COR-L47 (cell line): ENCODE data around the gene ANAPC2.

Experiments used
- DNase-seq: peaks from one replicate; lab custom pipeline; 2025; lab: John Stamatoyannopoulos, UW

Gene ANAPC2

DNA sequence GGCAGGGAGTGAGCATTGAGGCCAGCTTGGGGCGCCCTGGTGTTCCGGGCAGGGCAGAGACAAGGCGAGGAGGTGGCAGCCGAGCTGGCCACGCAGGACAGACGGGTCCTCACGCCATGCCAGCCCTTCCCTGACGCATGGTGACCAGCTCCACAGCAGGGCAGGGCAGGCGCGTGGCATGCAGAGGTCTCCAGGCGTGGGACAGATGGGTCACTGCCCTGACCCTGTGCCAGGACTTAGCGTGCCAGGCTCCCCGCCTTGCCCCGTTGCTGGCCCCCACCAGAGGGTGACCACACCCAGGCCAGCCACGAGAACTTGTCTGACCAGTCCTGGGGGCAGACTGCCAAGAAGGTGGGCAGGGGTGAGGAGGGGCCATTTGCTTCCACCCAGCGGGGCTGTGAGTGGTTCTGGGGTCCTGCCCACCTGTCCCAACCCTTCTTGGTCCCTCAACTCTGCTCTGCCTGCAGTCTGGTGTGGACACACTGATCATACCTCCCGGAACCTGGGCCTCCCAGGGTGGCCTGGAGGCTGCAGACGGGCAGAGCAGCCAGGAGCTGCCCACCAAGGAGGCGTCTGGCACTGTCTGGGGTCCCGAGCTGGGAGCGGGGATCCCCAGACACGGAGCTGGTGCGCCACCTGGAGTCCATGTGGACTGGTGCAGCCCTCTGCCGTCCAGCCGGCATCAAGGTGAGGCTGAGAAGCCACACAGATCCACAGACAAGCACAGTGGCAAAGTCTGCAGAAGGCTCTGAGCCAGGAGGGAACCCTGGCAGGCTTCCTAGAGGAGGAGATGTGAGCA lies 38.9 kb upstream of the ANAPC2 start, which contains the start of gene RNF224:
Gene RNF224, plus strand, starts transcription at position 449 of the 799 bp plus-strand sequence. CDS start 834 bp downstream, outside the sequence.
- DNase-seq = peak; percentile 75

DNA sequence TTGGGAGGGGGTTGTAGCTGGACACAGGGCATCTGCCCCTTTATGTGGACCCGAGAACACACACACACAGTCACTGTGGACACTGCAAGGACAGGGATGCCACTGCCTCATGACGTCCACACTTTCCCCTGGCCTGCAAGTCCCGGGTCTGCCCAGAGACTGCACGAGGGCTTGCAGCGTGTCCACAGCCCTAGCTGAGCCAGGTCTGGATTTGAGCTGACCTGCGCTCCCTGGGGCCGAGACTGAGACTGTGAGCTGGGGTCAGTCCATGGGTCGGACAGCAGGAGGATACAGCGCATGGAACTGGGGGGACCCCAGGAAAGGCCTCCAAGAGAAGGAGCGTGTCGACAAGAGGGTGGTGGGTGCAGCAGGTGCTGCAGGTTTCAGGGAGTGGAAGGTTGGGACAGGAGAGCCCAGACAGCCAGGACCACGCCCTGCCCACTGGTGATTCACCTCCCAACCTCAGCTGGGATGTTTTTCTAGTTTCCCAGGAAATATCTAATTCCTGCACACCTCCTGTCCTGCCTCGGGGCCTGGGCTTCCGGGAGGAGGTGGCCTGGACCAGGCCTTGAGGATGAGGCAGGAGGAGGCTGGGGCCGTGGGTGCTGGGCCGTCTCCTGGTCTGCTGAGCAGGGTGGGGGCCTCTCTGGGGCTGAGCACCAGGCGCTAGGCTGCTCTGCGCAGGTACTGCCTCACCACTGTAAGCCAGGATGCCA lies 38.1 kb upstream of the ANAPC2 start:
- no peak for DNase-seq

DNA sequence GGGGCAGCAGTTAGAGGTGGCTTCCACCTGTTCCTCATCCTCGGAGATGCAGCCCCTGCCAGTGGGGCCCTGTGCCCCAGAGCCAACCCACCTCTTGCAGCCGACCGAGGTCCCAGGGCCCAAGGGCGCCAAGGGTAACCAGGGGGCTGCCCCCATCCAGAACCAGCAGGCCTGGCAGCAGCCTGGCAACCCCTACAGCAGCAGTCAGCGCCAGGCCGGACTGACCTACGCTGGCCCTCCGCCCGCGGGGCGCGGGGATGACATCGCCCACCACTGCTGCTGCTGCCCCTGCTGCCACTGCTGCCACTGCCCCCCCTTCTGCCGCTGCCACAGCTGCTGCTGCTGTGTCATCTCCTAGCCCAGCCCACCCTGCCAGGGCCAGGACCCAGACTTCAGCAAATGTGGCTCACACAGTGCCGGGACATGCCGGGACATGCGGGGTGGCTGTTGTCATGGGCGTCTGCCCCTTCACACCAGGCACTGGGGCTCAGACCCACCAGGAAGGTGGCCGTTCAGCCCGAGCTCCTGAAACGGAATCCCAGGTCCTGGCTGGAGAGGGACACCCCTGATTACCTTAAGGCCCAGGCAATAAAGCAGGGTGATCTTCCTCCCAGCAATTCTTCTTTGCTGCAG lies 37.5 kb upstream of the ANAPC2 start:
- DNase-seq = no peak

DNA sequence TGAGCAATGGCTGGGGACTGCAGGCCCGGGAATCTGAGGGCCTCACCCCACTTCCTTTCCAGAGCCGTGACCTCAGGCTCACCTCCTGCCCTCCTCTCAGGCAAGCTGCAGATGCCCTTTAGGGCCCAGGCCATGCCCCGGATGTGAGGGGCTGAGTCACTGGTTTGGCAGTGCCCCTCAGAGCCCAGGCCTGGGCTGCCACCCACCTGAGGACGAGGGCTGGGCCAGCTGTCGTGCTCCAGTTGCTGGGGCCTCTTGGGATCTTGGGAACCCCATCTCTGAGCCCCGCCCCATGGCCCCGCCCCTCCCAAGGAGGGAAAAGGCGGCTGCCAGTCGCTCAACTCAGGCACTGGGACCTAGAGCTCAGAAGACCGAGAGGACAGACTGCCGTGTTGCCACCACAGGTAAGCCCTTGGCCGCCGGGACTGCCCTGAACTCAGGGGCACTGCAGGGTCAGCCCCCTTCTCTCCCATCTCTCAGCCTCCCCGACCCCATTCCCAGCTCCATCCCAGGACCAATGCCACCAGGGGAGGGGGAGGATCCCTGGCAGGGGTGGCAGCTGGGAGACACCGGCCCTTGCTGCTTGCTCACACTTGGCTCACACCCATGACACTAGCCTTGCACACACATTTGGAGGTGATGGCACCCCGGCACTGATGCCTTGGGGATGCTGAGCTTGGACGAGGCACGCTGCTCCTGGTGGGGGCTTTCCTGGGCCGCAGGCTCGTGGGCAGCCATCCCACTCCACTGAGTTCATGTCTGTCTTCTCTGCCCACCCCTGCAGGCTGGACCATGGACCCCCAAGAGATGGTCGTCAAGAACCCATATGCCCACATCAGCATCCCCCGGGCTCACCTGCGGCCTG lies 36.7 kb upstream of the ANAPC2 start, which contains the start of gene CYSRT1:
Gene CYSRT1, plus strand, starts transcription at position 345 of the 865 bp plus-strand sequence. Its CDS starts 448 bp downstream, at position 793.
- DNase-seq = no peak

DNA sequence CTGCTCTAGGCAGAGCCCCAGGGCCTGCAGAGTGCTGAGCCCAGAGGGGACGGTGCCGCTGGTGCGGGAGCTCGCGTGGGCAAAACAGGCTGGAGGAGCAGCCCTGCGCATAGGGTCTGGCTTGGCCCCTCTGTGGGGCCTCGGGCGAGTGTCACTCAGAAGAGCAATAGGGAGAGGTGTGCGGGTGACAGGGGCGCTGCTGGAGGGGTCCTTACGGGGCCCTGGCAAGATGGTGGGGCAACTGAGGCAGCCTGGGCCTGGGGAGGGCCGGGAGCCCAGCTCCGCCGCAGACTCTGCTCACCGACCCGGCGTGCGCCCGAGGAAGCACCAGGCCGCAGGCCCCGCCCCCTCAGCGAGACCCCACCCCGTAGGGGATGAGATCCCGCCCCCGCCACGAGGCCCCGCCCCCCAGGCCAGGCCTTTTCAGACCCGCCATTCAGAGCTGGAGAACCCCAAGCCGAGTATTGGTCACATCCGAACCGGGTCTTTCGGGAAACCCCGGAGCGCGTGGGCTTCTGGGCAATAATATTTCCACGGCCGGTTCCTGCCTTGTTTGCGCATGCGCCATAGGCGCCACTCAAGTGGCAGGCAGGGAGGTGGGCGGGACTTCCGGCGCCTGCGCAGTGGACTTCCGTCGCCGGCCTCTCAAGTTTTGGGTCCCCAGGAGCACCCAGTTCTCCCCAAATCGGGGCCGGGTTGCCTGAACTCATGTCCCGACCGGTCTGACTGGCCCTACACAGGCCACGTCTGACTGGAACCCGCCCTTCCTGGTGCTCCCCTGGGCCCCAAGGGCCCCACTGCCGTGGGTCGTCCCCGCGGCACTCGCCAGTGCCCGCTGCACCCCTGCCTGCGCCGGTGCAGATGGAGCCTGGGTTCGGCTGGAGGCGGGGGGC lies 35.0 kb upstream of the ANAPC2 start:
- peak; percentile 98 for DNase-seq

DNA sequence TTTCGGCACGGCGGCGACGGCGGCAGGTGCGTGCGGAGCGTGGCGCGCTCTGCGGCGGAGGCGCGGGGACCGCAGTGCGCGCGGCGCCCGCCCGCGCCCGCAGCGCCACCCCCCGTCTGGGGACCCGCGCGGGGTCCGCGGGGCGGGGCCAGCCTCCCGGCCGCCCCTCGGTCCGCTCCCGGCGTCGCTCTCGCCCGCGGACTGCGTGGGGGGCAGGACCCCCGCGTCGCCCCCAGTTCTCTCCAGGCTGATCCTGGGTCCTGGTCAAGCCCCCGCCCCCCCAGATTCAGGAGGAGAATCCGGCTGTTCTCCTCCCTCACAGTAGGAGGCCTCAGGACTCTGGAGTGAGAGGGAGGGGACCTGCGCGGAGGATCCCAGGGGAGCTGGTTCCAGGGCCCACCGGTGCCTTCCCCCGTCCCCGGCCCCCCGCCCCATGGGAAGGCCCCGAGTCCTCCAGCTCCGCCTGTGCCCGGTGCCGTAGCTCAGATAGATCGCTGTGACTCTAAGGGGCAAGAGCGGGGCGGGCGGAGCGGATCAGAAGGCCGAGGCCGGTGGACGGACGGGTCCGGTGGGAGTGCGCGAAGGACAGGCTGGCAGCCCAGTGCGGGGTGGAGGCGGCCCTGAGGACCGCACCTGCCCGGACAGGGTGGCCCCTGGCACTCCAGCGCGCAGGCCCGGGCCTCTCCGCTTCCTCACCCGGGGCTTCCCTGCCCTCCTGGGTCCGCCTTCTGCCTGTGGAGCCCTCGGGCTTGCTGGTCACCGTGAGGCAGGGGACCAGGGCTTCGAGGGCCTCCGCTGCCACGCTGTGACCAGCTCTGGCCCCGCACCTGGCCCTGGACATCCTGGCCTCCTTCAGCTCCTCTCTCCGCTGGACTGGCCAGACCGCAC lies 34.1 kb upstream of the ANAPC2 start, which contains the start of gene RNF208:
Gene RNF208, minus strand, starts transcription at position 51 of the 888 bp plus-strand sequence. CDS start 1,028 bp downstream, outside the sequence.
- no peak for DNase-seq

DNA sequence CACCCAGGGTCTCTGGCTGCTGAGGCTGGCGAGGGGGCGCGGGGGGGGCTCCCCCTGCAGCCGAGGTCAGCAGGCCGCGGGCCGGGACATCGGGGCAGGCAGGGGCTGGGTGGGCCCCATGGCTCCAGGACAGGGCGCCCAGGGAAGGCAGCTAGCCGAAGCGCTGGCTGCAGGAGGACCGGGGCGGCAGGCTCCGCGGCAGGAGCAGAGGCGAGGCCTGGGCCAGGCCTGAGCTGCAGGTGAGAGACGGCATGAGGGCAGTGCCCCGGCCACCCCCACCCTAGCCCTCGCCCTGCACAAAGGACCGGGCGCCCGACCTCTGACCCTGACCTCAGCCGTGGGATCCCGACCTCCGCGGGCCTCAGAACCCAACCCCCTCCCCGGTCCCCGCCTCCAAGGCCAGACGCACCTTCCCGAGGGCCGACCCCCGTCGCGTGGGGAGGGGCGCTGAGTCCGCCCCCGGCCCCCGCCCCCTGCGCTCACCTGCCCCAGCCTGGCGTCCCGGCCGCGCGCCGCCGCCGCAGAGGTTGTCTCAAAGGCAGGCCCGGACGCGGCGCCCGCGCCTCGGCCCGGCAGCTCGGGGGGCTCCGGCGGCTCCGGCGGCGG lies 33.2 kb upstream of the ANAPC2 start:
- peak; percentile 38 for DNase-seq

DNA sequence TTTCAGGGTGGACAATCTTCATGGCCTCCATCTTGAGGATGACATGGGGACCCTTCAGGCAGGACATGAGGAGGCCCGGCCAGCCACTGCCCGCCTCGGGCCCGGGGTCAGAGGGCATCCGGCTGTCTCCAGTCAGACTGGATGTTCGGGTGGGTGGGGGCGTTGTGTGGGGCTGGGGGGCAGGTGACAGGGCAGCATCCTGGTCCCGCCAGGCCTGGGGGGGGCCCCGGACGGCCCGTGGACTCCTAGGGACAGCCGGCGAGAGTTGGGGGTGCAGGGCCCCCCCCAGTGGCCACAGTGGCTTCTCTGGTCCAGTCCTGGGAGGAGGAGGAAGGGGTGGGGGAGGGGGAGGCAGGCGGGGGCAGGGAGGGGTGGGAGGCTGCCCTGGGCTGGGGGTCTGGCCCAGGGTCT lies 32.7 kb upstream of the ANAPC2 start:
- no peak for DNase-seq

DNA sequence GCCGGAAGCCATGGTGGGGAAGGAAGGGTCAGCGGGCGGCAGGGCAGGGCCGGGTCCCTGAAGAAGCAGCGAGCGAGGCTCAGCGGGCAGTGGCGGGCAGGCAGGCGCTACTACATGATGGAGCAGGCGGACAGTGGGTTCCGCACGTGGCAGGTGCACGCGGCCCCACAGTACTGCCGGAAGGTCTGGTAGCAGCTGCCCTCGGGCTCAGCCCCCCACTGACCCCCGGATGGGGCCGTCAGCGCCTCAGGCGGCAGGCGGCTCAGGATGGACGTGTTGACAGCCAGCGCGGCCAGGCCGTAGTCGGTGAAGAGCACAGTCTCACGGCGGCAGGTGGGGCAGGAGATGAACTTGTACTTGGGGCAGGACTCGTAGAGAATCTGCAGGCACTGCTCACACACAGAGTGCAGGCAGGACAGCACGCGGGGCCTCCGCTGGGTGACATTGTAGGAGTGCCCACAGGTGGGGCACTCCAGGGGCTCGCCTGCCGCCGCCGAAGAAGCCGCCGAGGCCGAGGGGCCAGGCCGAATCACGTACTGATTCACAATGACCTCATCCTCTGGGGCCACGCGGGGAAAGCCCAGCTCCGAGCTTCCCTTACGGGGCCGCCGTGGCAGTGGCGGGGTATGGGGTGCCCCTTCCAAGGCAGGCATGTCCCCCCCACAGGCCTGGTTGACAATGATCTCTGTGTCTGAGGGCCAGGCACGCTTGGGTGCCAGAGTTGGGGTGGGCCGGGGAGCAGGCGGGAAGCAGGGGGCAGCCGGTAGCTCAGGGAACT lies 32.1 kb upstream of the ANAPC2 start:
- no peak for DNase-seq

DNA sequence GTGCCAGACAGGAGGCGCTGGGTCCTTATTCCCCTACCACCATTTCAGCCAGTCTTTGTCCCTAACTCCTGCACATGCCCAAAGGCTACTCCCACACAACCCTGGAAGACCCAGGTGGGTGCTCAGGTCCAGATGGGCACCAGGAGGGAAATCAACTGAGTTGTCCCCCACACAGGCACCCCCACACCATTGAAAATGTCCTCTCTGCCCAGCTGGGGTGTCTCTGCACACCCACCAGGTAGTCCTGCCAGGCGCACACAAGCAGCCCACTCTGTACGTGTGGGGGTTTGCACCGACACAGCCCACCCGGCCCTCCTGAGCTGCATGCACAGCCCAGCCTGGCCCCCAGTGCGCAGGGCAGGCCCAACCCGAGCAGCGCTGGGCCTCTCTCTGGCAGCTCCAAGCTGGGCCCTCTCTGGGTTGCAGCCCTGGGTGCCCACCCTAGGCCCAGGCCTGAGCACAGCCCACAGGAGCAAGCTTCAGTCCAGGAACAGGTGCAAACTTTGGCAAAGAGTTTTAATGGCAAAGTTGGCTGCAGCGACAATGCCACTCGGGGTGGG lies 31.5 kb upstream of the ANAPC2 start:
- DNase-seq = no peak

DNA sequence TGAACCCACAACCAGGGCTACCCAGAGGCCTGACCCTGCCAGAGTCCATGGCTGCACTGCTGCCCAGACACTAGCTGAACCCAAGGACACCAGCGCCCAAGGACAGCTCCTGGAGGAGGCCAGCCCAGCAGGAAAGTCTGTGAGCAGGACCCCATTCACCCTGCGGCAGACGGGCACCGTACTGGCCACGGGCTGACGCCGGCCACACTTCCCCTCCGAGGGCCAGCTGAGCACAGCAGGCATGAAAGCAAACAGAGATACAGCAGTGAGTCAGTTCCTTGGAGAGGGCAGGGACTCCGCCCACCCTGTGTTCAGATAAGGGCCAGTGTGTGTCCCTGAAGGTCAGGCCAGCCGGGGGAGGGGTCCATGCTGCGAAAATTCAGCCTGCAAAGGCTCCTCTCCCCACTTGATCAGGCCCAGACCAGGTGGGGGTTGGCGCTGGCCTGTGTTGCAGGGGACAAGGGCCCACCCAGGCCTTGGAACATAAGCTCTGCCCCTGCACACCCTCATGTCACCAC lies 30.5 kb upstream of the ANAPC2 start:
- no peak for DNase-seq

DNA sequence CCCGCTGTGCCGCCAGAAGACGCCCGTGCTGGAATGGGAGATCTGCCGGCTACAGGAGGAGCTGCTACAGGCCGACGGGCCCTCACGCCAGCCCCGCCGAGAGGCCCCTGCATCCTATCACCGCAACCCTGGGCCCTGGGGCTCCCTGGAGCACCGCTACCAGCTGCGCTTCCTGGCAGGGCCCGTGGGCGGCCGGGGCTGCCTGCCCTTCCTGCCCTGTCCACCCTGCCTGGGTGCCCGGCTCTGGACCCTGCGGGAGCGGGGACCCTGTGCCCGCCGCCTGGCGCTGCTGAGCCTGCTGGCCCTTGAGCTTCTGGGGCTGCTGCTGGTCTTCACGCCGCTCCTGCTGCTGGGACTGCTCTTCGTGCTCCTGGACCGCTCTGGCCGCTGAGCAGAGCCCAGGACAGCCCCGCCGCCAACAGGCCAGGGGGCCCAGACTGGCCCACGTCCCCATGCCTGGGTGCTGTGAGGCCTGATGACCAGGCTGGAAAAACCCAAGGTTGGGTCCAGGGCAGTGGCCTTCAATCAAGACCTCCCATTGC lies 29.9 kb upstream of the ANAPC2 start:
- no peak for DNase-seq

DNA sequence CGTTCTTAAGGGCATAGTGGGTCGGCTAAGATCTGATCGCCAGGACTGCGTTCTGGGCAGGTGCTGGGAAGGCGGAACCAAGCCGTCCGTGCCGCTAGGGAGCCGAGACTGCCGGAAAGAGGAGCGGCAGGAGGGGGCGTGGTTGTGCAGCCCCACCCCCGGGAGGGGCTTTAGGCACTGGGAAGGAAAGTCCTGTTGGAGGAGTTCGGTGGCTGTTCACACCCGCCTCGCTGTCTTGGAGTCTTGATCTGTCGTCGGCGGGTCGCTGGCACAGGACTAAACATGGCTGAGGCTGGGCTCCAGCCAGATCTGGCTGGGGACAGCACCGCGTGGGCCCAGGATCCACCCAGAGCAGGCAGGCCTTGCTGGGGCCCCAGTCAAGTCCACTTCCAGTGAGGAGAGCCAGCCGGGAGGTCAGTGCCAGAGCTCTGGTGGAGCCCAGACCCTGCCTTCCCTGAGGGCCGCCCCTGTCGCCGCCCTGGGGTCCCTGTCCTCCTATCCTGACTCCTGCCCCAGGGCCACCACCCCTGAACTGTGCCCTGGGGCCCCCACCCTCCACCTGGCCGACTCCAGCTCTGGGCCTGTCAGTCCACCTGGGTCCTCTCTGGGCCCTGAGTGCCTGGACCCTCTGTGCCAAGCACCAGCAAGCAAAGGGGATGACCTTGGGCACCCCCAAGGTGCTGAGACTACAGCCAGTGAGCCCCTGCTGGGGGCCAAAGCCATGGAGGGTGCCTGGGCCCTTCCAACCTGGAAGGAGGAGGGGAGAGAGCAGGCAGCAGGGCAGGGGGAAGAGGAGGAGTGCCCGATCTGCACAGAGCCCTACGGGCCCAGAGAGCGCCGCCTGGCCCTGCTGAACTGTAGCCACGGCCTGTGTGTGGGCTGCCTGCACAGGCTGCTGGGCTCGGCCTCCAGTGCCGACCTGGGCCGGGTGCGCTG lies 29.2 kb upstream of the ANAPC2 start:
- peak; percentile 77 for DNase-seq

DNA sequence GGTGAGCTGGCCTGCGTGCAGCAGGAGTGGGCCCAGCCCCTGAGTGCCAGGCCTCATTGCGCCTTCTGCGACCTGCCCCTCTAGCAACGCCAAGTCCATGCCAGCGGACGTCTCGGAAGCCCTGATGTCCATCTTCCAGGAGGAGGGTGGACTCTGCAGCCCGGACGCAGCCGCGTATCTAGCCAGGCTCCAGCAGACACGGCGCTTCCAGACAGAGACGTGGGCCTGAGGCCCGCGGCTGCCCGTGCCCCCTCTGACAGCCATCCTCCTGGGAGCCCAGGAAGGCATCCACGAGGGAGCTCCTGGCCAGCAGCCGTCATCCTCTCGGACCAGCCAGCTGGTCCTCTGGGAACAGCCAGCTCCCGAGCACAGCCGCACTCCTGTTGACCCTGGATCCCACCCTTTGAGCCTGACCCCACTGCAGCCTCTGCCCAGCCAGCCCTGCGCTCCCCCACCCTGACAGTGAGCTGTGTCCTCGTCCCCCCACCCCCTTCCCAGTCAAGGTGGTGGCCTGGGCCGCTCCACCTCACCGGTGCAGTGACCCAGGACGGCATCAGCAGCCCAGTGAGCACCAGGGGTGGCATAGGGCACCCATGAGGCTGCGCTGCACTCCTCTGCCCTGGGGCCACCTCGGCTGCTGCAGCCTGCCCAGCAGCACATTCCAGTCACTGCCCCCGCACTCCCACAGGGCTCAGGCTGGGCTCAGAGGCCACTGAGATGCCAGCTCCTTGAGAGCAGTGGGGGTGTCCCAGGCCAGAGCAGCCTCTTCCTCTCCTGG lies 28.0 kb upstream of the ANAPC2 start:
- DNase-seq = no peak

DNA sequence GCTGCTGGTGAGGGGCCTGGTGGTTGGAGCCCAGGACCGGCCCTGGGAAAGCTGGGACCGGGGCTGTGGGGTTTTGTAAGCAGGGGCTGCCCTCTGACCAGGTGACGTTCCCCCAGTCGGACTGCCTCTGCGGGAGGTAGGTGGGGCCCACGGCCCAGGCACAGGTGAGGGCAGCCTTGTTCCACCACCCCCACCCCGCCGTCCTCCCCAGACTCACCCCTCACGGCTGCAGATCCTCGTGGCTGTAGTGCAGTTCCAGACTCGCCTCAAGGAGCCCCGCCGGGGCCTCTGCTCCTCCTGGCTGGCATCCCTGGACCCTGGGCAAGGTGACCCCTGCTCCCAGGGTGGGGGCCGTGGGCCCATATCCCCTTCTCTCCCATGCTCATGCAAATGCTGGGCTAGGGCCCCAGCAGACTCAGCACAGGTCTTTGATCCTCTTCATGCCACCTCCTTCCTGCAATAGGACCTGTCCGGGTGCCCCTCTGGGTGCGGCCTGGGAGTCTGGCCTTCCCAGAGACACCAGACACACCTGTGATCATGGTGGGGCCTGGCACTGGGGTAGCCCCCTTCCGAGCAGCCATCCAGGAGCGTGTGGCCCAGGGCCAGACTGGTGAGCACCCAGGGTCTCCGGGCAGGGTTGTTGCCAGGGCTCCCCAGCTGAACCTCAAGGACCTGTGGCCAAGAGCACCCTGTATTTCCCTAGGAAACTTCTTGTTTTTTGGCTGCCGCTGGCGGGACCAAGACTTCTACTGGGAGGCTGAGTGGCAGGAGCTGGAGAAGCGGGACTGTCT lies 27.0 kb upstream of the ANAPC2 start:
- no peak for DNase-seq
